ENCODE data around the gene IQSEC1. TPM values are rescaled to one million over a fixed set of nuclear protein-coding genes. Genes with fewer than 3 reads are reported as not detected.

Gene IQSEC1
- total and polyA plus RNA-seq, 2 of the 8 experiments (the other 6 are each of a cell fraction or from before 2014, with no cell fraction given) = 6.8 to 28.8 TPM

DNA sequence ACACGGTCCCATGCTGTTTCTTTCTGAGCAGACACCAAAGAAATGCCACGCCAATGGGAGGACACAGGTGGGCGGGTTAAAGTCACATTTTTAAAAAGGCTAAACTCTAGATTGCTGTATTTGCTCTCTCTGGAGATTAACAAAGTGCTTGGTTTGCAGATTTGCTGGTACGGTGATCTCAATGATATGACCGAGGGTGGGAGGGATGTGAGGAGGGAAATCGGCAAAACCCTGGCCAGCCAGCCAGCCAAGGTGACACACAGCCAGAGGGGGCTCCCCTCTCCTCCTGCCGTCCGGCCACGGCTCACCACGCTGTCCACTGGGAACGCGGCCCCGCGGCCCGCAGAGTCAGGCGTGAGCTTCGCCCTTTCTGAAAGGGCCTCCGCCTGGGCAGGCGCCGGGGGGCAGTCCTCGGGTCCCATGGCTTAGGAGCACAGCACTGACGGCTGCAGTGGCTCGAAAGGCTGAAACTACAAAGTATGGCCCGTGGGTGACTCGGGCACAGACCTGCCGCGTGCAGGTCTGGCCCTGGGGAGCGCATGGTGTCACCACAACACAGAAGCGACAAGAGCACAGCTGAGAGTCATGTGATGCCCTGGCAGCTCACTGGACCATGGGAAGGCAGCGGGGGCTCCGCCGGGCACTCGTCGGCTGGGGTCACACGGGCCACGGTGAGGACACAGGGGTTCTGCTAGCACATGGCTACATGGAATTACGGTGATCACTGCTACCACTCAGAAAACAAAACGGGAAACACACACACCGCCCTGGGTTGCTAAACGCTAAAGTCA lies 174.1 kb downstream of the IQSEC1 start (continued):
- TF ChIP-seq, protein P1, sequence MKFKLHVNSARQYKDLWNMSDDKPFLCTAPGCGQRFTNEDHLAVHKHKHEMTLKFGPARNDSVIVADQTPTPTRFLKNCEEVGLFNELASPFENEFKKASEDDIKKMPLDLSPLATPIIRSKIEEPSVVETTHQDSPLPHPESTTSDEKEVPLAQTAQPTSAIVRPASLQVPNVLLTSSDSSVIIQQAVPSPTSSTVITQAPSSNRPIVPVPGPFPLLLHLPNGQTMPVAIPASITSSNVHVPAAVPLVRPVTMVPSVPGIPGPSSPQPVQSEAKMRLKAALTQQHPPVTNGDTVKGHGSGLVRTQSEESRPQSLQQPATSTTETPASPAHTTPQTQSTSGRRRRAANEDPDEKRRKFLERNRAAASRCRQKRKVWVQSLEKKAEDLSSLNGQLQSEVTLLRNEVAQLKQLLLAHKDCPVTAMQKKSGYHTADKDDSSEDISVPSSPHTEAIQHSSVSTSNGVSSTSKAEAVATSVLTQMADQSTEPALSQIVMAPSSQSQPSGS (IDR thresholded peaks at IDR 0.05; ENCODE audit: low read length) = no peak
